ENCODE results near the gene SORCS2.

The SORCS2 gene

GRCh38 chr4:7309181-7309580 is 116.8 kb downstream of the SORCS2 start:
- TF ChIP-seq CTCF (IDR thresholded peaks at IDR 0.05; ENCODE audit: low read depth, low read length), result no peak
- H3K4me3 ChIP-seq (ENCODE audit: low read depth, low read length), result no peak overlapping the region

GRCh38 chr4:7309636-7310390 is 117.5 kb downstream of the SORCS2 start:
- no peak for TF ChIP-seq CTCF (IDR thresholded peaks at IDR 0.05; ENCODE audit: low read depth, low read length)
- H3K4me3 ChIP-seq (ENCODE audit: low read depth, low read length), result no peak overlapping the region

GRCh38 chr4:7310451-7310850 is 118.1 kb downstream of the SORCS2 start:
- H3K4me3 ChIP-seq (ENCODE audit: low read depth, low read length), result no peak overlapping the region
- TF ChIP-seq CTCF (IDR thresholded peaks at IDR 0.05; ENCODE audit: low read depth, low read length), result no peak

GRCh38 chr4:7311205-7311604 is 118.9 kb downstream of the SORCS2 start:
- no peak overlapping the region for H3K4me3 ChIP-seq (ENCODE audit: low read depth, low read length)
- no peak for TF ChIP-seq CTCF (IDR thresholded peaks at IDR 0.05; ENCODE audit: low read depth, low read length)

GRCh38 chr4:7312691-7313090 is 120.4 kb downstream of the SORCS2 start:
- no peak for TF ChIP-seq CTCF (IDR thresholded peaks at IDR 0.05; ENCODE audit: low read depth, low read length)
- H3K4me3 ChIP-seq (ENCODE audit: low read depth, low read length), result no peak overlapping the region

GRCh38 chr4:7313347-7313811 is 121.0 kb downstream of the SORCS2 start:
- H3K4me3 ChIP-seq (ENCODE audit: low read depth, low read length), result no peak overlapping the region
- TF ChIP-seq CTCF (IDR thresholded peaks at IDR 0.05; ENCODE audit: low read depth, low read length), result no peak

- TF ChIP-seq CTCF (IDR thresholded peaks at IDR 0.05; ENCODE audit: low read depth, low read length), result no peak
- H3K4me3 ChIP-seq (ENCODE audit: low read depth, low read length), result no peak overlapping the region
These were observed 121.7 kb downstream of the SORCS2 start for GRCh38 chr4:7313991-7314390.

Measured in WI38 (cell line).